HepG2 (cell line): Measurements from ENCODE around the gene DDX31. TPM values are rescaled to one million over a fixed set of nuclear protein-coding genes. Genes with fewer than 3 reads are reported as not detected.

ENCODE experiments used
- ATAC-seq: fragments of 200-7000 bp; cut with Tn5 transposase; 3 replicates; pipeline ENCODE4 v1.9.1; 2020; ENCODE audit warnings: mild to moderate bottlenecking, moderate library complexity
- BruUV-seq: library from RNA; stranded (reverse); fragments of 400-500 nt; replicated peaks from 2 replicates; lab custom pipeline; 2021; lab: Mats Ljungman, UMichigan
- CTCF ChIA-PET: fragments of 300-600 bp; formaldehyde crosslinking; extraction: SDS; loops from one replicate; lab custom pipeline; 2021; ENCODE audit warnings: low total read pairs, inconsistent platforms, low intra/inter-chr PET ratio; lab: Yijun Ruan, JAX
- POLR2A ChIA-PET: fragments of 350-600 bp; sonication (Branson Sonifier 250); formaldehyde crosslinking; loops from one replicate; lab custom pipeline; 2020; ENCODE audit warnings: antibody characterized with exemption, inconsistent platforms; lab: Yijun Ruan, JAX
- DNase-seq: peaks from one replicate; pipeline ENCODE4 v3.0.0-alpha.2; 2015; ENCODE audit warnings: low spot score
- FAIRE-seq: peaks from 3 replicates; lab custom pipeline; 2011; peaks lifted over from hg19 to GRCh38; lab: Jason Lieb, UNC
- H2AFZ ChIP-seq: one replicate; pipeline ENCODE4 v1.6.1; 2011; ENCODE audit warnings: low read length, inconsistent platforms
- H3K27ac ChIP-seq: fragments of 300-600 bp; 3 replicates; pipeline ENCODE4 v1.8.0; 2011; ENCODE audit warnings: mixed run types, mild to moderate bottlenecking, mixed read lengths, low read length, inconsistent platforms; ENCODE audit not compliant: insufficient read depth; ENCODE audit errors: extremely low read length
- H3K27me3 ChIP-seq, 2 experiments: fragments of 200-600 bp in 1 of 2; 2 replicates in 1 of 2; 3 replicates in 1 of 2; pipeline versions ENCODE4 v1.6.0 to v1.8.0; 2011; ENCODE audit warnings: low read length in 2 of 2, mild to moderate bottlenecking in 2 of 2, moderate library complexity in 2 of 2, inconsistent platforms in 1 of 2; ENCODE audit not compliant: insufficient read depth in 2 of 2, control insufficient read depth in 1 of 2
- H3K36me3 ChIP-seq, 2 experiments: fragments of 200-600 bp in 1 of 2; replicated peaks in 1 of 2; 2 replicates in 1 of 2; 3 replicates in 1 of 2; pipeline versions ENCODE4 v1.5.1 to v1.8.0; 2011; ENCODE audit warnings: low read length in 2 of 2, inconsistent platforms in 1 of 2; ENCODE audit not compliant: insufficient read depth in 2 of 2, control insufficient read depth in 1 of 2
- H3K4me1 ChIP-seq: 2 replicates; pipeline ENCODE4 v1.5.1; 2012; ENCODE audit warnings: low read length, inconsistent platforms; ENCODE audit not compliant: insufficient read depth
- H3K4me2 ChIP-seq: 2 replicates; pipeline ENCODE4 v1.6.0; 2011; ENCODE audit warnings: low read depth, low read length, inconsistent platforms
- H3K4me3 ChIP-seq, 3 experiments: fragments of 200-600 bp in 1 of 3; sonication (generic), shearing (Covaris generic) in 1 of 3; replicated peaks in 1 of 3; 2 replicates each; pipeline ENCODE4 v1.5.1; 2011 to 2016; ENCODE audit warnings: low read length in 3 of 3, inconsistent platforms in 2 of 3, low read depth in 2 of 3, mild to moderate bottlenecking in 2 of 3, control low read depth in 1 of 3, mixed read lengths in 1 of 3; ENCODE audit not compliant: insufficient read depth in 1 of 3
- H3K79me2 ChIP-seq: one replicate; pipeline ENCODE4 v1.6.1; 2011; ENCODE audit warnings: low read length, inconsistent platforms; ENCODE audit not compliant: insufficient read depth
- H3K9ac ChIP-seq: 2 replicates; pipeline ENCODE4 v1.6.0; 2011; ENCODE audit warnings: mild to moderate bottlenecking, low read depth, low read length, inconsistent platforms; ENCODE audit not compliant: insufficient read depth
- H3K9me3 ChIP-seq: 2 replicates; pipeline ENCODE4 v1.5.1; 2012; ENCODE audit warnings: mild to moderate bottlenecking, low read length
- H4K20me1 ChIP-seq: 2 replicates; pipeline ENCODE4 v1.6.0; 2011; ENCODE audit warnings: inconsistent platforms, mild to moderate bottlenecking, low read length, moderate library complexity; ENCODE audit not compliant: insufficient read depth
- BORCS8-MEF2B ChIP-seq: sonication (generic); formaldehyde crosslinking; IDR thresholded peaks from 2 replicates; pipeline ENCODE4 v1.8.0; 2022; ENCODE audit warnings: mild to moderate bottlenecking, missing genetic modification reagents
- CCAR2 ChIP-seq: fragments of 200-400 bp; formaldehyde crosslinking; optimal IDR thresholded peaks from 2 replicates; pipeline ENCODE3; 2018; ENCODE audit warnings: low read depth, mild to moderate bottlenecking, low read length, moderate library complexity
- EP300 ChIP-seq, 3 experiments: sonication (generic) in 1 of 3; formaldehyde crosslinking in 1 of 3; IDR thresholded peaks; 2 replicates each; pipeline versions ENCODE4 v1.5.1 to v1.6.1; 2011 to 2020; ENCODE audit warnings: low read depth in 2 of 3, low read length in 2 of 3, borderline replicate concordance in 1 of 3, improper control_type of control experiment in 1 of 3, mild to moderate bottlenecking in 1 of 3, missing genetic modification reagents in 1 of 3, moderate library complexity in 1 of 3
- FIP1L1 ChIP-seq: fragments of 200-400 bp; formaldehyde crosslinking; IDR thresholded peaks from 2 replicates; pipeline ENCODE4 v1.6.1; 2018; ENCODE audit warnings: low read depth, mild to moderate bottlenecking, low read length, moderate library complexity, borderline replicate concordance; ENCODE audit not compliant: insufficient read depth
- FOXM1 ChIP-seq: sonication (generic); formaldehyde crosslinking; IDR thresholded peaks from 2 replicates; pipeline ENCODE4 v1.5.0; 2020; ENCODE audit warnings: missing genetic modification reagents
- HNRNPL ChIP-seq: fragments of 200-400 bp; formaldehyde crosslinking; IDR thresholded peaks from 2 replicates; pipeline ENCODE4 v1.6.1; 2017; ENCODE audit warnings: mild to moderate bottlenecking, low read depth, low read length
- MAZ ChIP-seq, 2 experiments: sonication (generic) in 1 of 2; formaldehyde crosslinking in 1 of 2; IDR thresholded peaks; 2 replicates each; pipeline versions ENCODE4 v1.5.0 to v1.6.1; 2012 to 2020; ENCODE audit warnings: low read depth in 2 of 2, mild to moderate bottlenecking in 2 of 2, borderline replicate concordance in 1 of 2, improper control_type of control experiment in 1 of 2, low read length in 1 of 2, missing genetic modification reagents in 1 of 2, moderate library complexity in 1 of 2
- MNT ChIP-seq: fragments of 450-650 bp; IDR thresholded peaks from 2 replicates; pipeline ENCODE4 v1.6.1; 2016
- PRDM10 ChIP-seq: sonication (generic); formaldehyde crosslinking; IDR thresholded peaks from 2 replicates; pipeline ENCODE4 v1.4.0; 2020; ENCODE audit warnings: low read depth, missing genetic modification reagents
- SUZ12 ChIP-seq: fragments of 150-350 bp; IDR thresholded peaks from 2 replicates; pipeline ENCODE4 v1.6.1; 2014; ENCODE audit warnings: low read depth, low read length
- ZEB1 ChIP-seq: IDR thresholded peaks from 2 replicates; pipeline ENCODE4 v1.6.1; 2012; ENCODE audit warnings: mild to moderate bottlenecking, low read depth, inconsistent platforms; ENCODE audit not compliant: insufficient replicate concordance
- ZSCAN21 ChIP-seq: sonication (generic); formaldehyde crosslinking; IDR thresholded peaks from 2 replicates; pipeline ENCODE4 v1.8.0; 2022; ENCODE audit warnings: mild to moderate bottlenecking, missing genetic modification reagents, moderate library complexity, borderline replicate concordance
- WGBS: methylation state at CpG from one replicate; pipeline ENCODE4 v1.1.6; 2017; ENCODE audit warnings: low lambda C conversion rate; 5-methylcytosine and 5-hydroxymethylcytosine counted together
- in situ Hi-C: cut with HindIII; loops from 2 replicates; pipeline ENCODE4 v1.10.0; 2017; ENCODE audit warnings: low pct_unique_long_range_greater_than_20kb; ENCODE audit not compliant: extremely low pct_ligation_motif_present
- intact Hi-C: fragments of 100-400 bp; cut with micrococcal nuclease; formaldehyde crosslinking; loops from one replicate; pipeline ENCODE4 v1.10.0; 2022; ENCODE audit not compliant: unreplicated experiment
- polyA plus RNA-seq, 8 experiments: library from polyadenylated mRNA; depleted of rRNA in 3 of 8; stranded (reverse) in 7 of 8; unstranded in 1 of 8; fragments of >200 nt; fragmentation: Illumina TruSeq in 4 of 8; extraction: Trizol in 4 of 8; gene quantifications; 2 replicates each; pipeline versions ENCODE4 v1.2.1 to v1.2.3, GENCODE V29; 2011 to 2016; ENCODE audit warnings: low read depth in 4 of 8, missing spikeins in 1 of 8, mixed read lengths in 1 of 8; ENCODE audit not compliant: insufficient read depth in 1 of 8
- total RNA-seq, 5 experiments: library from RNA; depleted of rRNA; stranded (reverse); fragments of >200 nt; fragmentation: Illumina TruSeq; extraction: Trizol; gene quantifications; 2 replicates each; pipeline ENCODE4 v1.2.3, GENCODE V29; 2016; ENCODE audit warnings: low read depth in 1 of 5
- TF ChIP-seq, protein P1 (sequence below): sonication (generic); formaldehyde crosslinking; IDR thresholded peaks from 2 replicates; pipeline ENCODE4 v1.5.1; 2020; ENCODE audit warnings: mild to moderate bottlenecking, missing genetic modification reagents

Gene DDX31
- total and polyA plus RNA-seq, 2 of the 13 experiments (the other 11 are each of a cell fraction or from before 2014, with no cell fraction given) = 11.4 to 16.3 TPM

DNA sequence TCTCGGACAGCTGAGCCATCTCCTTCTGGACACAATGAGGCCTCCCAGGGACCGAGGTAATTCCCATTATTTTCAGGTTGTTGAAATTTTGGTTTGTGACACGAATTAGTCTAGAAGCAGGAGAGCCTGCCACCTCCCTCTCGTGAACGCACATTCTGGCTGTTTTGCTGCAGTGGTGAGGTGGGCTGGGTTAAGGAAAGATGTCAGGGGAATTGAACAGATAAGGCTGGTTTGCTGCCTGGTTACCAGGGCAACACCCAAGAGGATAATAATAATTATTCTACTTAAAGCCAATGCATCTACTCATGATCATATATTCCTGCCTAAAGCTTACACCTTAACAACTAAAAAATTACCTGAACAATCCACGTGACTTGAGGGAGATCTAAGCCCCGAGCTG is 38.1 kb downstream of the DDX31 start:
- H3K9ac ChIP-seq = no peak overlapping the region
- no peaks in the 10 kb centered on the region for H3K79me2 ChIP-seq
- H4K20me1 ChIP-seq = no peaks in the 10 kb centered on the region
- no TSS peak for BruUV-seq
- CTCF ChIA-PET = no interaction called here
- ATAC-seq (no peak), FAIRE-seq (no peak)
- H3K4me2 ChIP-seq = no peak overlapping the region
- peaks cover 9% of the 10 kb centered on the region; the same call in 1 of the 2 replicates for H3K4me1 ChIP-seq
- no peaks in the 10 kb centered on the region for H3K27me3 ChIP-seq
- H2AFZ ChIP-seq = no peak overlapping the region
- no peak for TF ChIP-seq MAZ (IDR thresholded peaks at IDR 0.05; ENCODE audit: borderline replicate concordance, low read depth, low read length)
- TF ChIP-seq MAZ (CRISPR knock-in tag; IDR thresholded peaks at IDR 0.05; ENCODE audit: low read depth) = no peak
- TF ChIP-seq, protein P1, sequence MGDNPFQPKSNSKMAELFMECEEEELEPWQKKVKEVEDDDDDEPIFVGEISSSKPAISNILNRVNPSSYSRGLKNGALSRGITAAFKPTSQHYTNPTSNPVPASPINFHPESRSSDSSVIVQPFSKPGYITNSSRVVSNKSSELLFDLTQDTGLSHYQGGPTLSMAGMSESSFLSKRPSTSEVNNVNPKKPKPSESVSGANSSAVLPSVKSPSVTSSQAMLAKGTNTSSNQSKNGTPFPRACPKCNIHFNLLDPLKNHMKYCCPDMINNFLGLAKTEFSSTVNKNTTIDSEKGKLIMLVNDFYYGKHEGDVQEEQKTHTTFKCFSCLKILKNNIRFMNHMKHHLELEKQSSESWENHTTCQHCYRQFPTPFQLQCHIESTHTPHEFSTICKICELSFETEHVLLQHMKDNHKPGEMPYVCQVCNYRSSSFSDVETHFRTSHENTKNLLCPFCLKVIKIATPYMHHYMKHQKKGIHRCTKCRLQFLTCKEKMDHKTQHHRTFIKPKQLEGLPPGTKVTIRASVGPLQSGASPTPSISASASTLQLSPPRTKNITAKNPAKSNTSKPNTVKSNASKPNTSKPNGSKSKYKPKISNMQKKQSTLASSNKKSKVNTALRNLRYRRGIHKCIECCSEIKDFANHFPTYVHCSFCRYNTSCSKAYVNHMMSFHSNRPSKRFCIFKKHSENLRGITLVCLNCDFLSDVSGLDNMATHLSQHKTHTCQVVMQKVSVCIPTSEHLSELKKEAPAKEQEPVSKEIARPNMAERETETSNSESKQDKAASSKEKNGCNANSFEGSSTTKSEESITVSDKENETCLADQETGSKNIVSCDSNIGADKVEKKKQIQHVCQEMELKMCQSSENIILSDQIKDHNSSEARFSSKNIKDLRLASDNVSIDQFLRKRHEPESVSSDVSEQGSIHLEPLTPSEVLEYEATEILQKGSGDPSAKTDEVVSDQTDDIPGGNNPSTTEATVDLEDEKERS (CRISPR knock-in tag) = no peak
- no peak for TF ChIP-seq ZEB1
- TF ChIP-seq HNRNPL = no peak
- TF ChIP-seq BORCS8-MEF2B (CRISPR knock-in tag) = no peak
- TF ChIP-seq PRDM10 (CRISPR knock-in tag) = no peak
- TF ChIP-seq EP300 (IDR thresholded peaks at IDR 0.05; ENCODE audit: low read depth in 2 of 2, low read length in 2 of 2) = no peak
- TF ChIP-seq EP300 (CRISPR knock-in tag; IDR thresholded peaks at IDR 0.05; ENCODE audit: borderline replicate concordance) = no peak
- TF ChIP-seq SUZ12 = no peak
- no peak for TF ChIP-seq MNT
- no peak for TF ChIP-seq FOXM1 (CRISPR knock-in tag)
- no peak for TF ChIP-seq ZSCAN21 (CRISPR knock-in tag)
- TF ChIP-seq CCAR2 = no peak
- TF ChIP-seq FIP1L1 = no peak
- TF ChIP-seq, all 625 proteins: peak for 0
- no peak for DNase-seq
- Histone ChIP-seq H3K4me3 (no peak overlapping the region), H3K9me3 (no peaks in the 10 kb centered on the region), H3K27ac (no peak overlapping the region), H3K36me3 (peaks cover 12 to 48% of the 10 kb centered on the region in 2 experiments; a peak in 4 of 5 replicates)
- intact Hi-C loops (no loop called here), in situ Hi-C loops (no loop called here)
- POLR2A ChIA-PET = no interaction called here
- WGBS = 96% methylated on average over 7 of the region's 7 CpGs
